SK-N-SH (cell line): ENCODE measurements around the gene MVD. TPM values are rescaled to one million over a fixed set of nuclear protein-coding genes. Genes with fewer than 3 reads are reported as not detected.

Experiments used
- CTCF ChIA-PET: fragments of 300-600, 350-600 bp; formaldehyde crosslinking; extraction: SDS; loops from one replicate; lab custom pipeline; 2021; lab: Yijun Ruan, JAX
- POLR2A ChIA-PET: fragments of 350-600 bp; sonication (Branson Sonifier 250); formaldehyde crosslinking; extraction: SDS; loops from one replicate; lab custom pipeline; 2020; ENCODE audit warnings: antibody characterized with exemption, inconsistent platforms; lab: Yijun Ruan, JAX
- DNase-seq: peaks from one replicate; pipeline ENCODE4 v3.0.0; 2012
- H2AFZ ChIP-seq: fragments of 200-600 bp; sonication (generic); 2 replicates; pipeline ENCODE4 v1.8.1; 2016; ENCODE audit warnings: antibody characterized with exemption, mild to moderate bottlenecking, low read depth
- H3F3A ChIP-seq: fragments of 200-600 bp; sonication (generic); replicated peaks from 2 replicates; pipeline ENCODE3; 2016; ENCODE audit warnings: antibody characterized with exemption, mild to moderate bottlenecking; ENCODE audit not compliant: insufficient read depth
- H3K27ac ChIP-seq, 2 experiments: fragments of 200-500 bp in 1 of 2; fragments of 200-600 bp in 1 of 2; sonication (Bioruptor generic) in 1 of 2; sonication (generic), shearing (Covaris generic) in 1 of 2; 2 replicates each; pipeline versions ENCODE4 v1.5.1 to v1.6.1; 2014 to 2016; ENCODE audit warnings: low read depth in 2 of 2, inconsistent platforms in 1 of 2, low read length in 1 of 2, mild to moderate bottlenecking in 1 of 2, mixed read lengths in 1 of 2
- H3K27me3 ChIP-seq: fragments of 200-600 bp; sonication (generic), shearing (Covaris generic); 2 replicates; pipeline ENCODE4 v1.6.1; 2016; ENCODE audit warnings: mixed run types; ENCODE audit not compliant: insufficient read depth
- H3K36me3 ChIP-seq, 2 experiments: fragments of 200-500 bp in 1 of 2; fragments of 200-600 bp in 1 of 2; sonication (Bioruptor generic) in 1 of 2; sonication (generic) in 1 of 2; replicated peaks in 1 of 2; 2 replicates each; pipeline versions ENCODE3 to v1.5.1; 2014 to 2016; ENCODE audit warnings: low read length in 1 of 2, mild to moderate bottlenecking in 1 of 2; ENCODE audit not compliant: insufficient read depth in 2 of 2, control insufficient read depth in 1 of 2
- H3K4me1 ChIP-seq, 2 experiments: fragments of 200-500 bp in 1 of 2; fragments of 200-600 bp in 1 of 2; sonication (Bioruptor generic) in 1 of 2; sonication (generic), shearing (Covaris generic) in 1 of 2; 2 replicates each; pipeline versions ENCODE4 v1.5.1 to v1.6.1; 2014 to 2016; ENCODE audit warnings: low read depth in 1 of 2, low read length in 1 of 2, mixed run types in 1 of 2; ENCODE audit not compliant: insufficient read depth in 2 of 2, control insufficient read depth in 1 of 2
- H3K4me2 ChIP-seq: fragments of 200-600 bp; sonication (generic), shearing (Covaris generic); 2 replicates; pipeline ENCODE4 v1.6.1; 2017; ENCODE audit warnings: mixed run types
- H3K4me3 ChIP-seq, 2 experiments: fragments of 200-500 bp in 1 of 2; fragments of 200-600 bp in 1 of 2; sonication (Bioruptor generic) in 1 of 2; sonication (generic), shearing (Covaris generic) in 1 of 2; 2 replicates each; pipeline versions ENCODE4 v1.5.1 to v1.8.1; 2014 to 2016; ENCODE audit warnings: low read depth in 2 of 2, inconsistent platforms in 1 of 2, low read length in 1 of 2, mild to moderate bottlenecking in 1 of 2, mixed read lengths in 1 of 2, moderate library complexity in 1 of 2
- H3K79me2 ChIP-seq: fragments of 200-600 bp; sonication (generic); 2 replicates; pipeline ENCODE4 v1.8.1; 2017; ENCODE audit warnings: mild to moderate bottlenecking; ENCODE audit not compliant: insufficient read depth
- H3K9ac ChIP-seq: fragments of 200-600 bp; sonication (generic); 2 replicates; pipeline ENCODE4 v1.6.1; 2017; ENCODE audit warnings: mixed run types
- H3K9me2 ChIP-seq: fragments of 200-600 bp; sonication (generic); 2 replicates; pipeline ENCODE4 v1.6.1; 2017; ENCODE audit warnings: mixed run types
- H3K9me3 ChIP-seq: fragments of 200-600 bp; sonication (generic); 2 replicates; pipeline ENCODE4 v1.6.1; 2017; ENCODE audit warnings: mixed run types, mild to moderate bottlenecking, moderate library complexity
- H4K20me1 ChIP-seq: fragments of 200-600 bp; sonication (generic); 2 replicates; pipeline ENCODE4 v1.6.1; 2017; ENCODE audit warnings: mild to moderate bottlenecking, mixed run types; ENCODE audit not compliant: insufficient read depth
- CHD2 ChIP-seq: fragments of 150-350 bp; IDR thresholded peaks from 2 replicates; pipeline ENCODE4 v1.6.1; 2018; ENCODE audit warnings: low read length; ENCODE audit not compliant: partially characterized antibody
- CTCF ChIP-seq: fragments of 200-600 bp; sonication (generic); IDR thresholded peaks from 2 replicates; pipeline ENCODE4 v1.6.1; 2017; ENCODE audit warnings: antibody characterized with exemption, mild to moderate bottlenecking, moderate library complexity
- EP300 ChIP-seq, 2 experiments: IDR thresholded peaks; 2 replicates each; pipeline versions ENCODE4 v1.4.0 to v1.6.1; 2012; ENCODE audit warnings: borderline replicate concordance in 1 of 2, low read depth in 1 of 2, low read length in 1 of 2
- EZH2phosphoT487 ChIP-seq: fragments of 200-600 bp; sonication (generic); IDR thresholded peaks from 2 replicates; pipeline ENCODE4 v1.6.1; 2017; ENCODE audit warnings: low read depth, mixed run types, mild to moderate bottlenecking, antibody characterized with exemption, moderate library complexity, borderline replicate concordance
- GATA2 ChIP-seq: sonication (generic); formaldehyde crosslinking; IDR thresholded peaks from 2 replicates; pipeline ENCODE4 v1.5.0; 2020; ENCODE audit warnings: mild to moderate bottlenecking, missing genetic modification reagents
- MXI1 ChIP-seq: IDR thresholded peaks from 2 replicates; pipeline ENCODE4 v1.6.1; 2012; ENCODE audit warnings: mild to moderate bottlenecking, low read depth, low read length, improper control_type of control experiment
- NFIC ChIP-seq: IDR thresholded peaks from 2 replicates; pipeline ENCODE4 v1.4.0; 2012; ENCODE audit warnings: borderline replicate concordance
- NRF1 ChIP-seq: IDR thresholded peaks from 2 replicates; pipeline ENCODE4 v1.6.1; 2012; ENCODE audit warnings: low read depth, mild to moderate bottlenecking, low read length
- POLR2AphosphoS5 ChIP-seq: IDR thresholded peaks from 2 replicates; pipeline ENCODE4 v1.6.1; 2012; ENCODE audit warnings: low read depth, low read length
- SIN3A ChIP-seq: IDR thresholded peaks from 2 replicates; pipeline ENCODE4 v1.6.1; 2012; ENCODE audit warnings: low read depth, mild to moderate bottlenecking, low read length, moderate library complexity, borderline replicate concordance
- SMC3 ChIP-seq: IDR thresholded peaks from 2 replicates; pipeline ENCODE4 v1.6.1; 2012; ENCODE audit warnings: low read depth, low read length, improper control_type of control experiment
- USF2 ChIP-seq: fragments of 150-350 bp; IDR thresholded peaks from 2 replicates; pipeline ENCODE4 v1.6.1; 2017; ENCODE audit warnings: antibody characterized with exemption, low read length, low read depth, borderline replicate concordance
- ZBTB33 ChIP-seq: IDR thresholded peaks from 2 replicates; pipeline ENCODE4 v1.4.0; 2012; ENCODE audit warnings: low read depth, borderline replicate concordance
- WGBS: methylation state at CpG from one replicate; pipeline ENCODE4 v1.1.6; 2017; ENCODE audit warnings: low lambda C conversion rate; 5-methylcytosine and 5-hydroxymethylcytosine counted together
- polyA plus RNA-seq, 3 experiments: library from polyadenylated mRNA; depleted of rRNA; stranded (reverse); fragments of >200 nt; gene quantifications; 2 replicates each; pipeline ENCODE4 v1.2.3, GENCODE V29; 2012

Gene MVD
- polyA plus RNA-seq, 1 of the 3 experiments (the other 2 are of a cell fraction) = 15.7 TPM

- no peak for DNase-seq
- H3K27ac ChIP-seq = no peak overlapping the region
- no peaks in the 10 kb centered on the region for H3K79me2 ChIP-seq
- no peaks in the 10 kb centered on the region for H3K9me2 ChIP-seq
- POLR2A ChIA-PET = no interaction called here
- no peak overlapping the region for H3K4me2 ChIP-seq
- peaks cover 2% of the 10 kb centered on the region for H3F3A ChIP-seq
- H3K27me3 ChIP-seq = peaks cover 20% of the 10 kb centered on the region; the same call in 1 of the 2 replicates
- no peak overlapping the region for H3K9ac ChIP-seq
- peaks cover 0 to 6% of the 10 kb centered on the region in 2 experiments; a peak in 1 of 4 replicates for H3K4me1 ChIP-seq
- TF ChIP-seq USF2 (no peak), MXI1 (no peak), POLR2AphosphoS5 (no peak), NRF1 (no peak), EP300 (IDR thresholded peaks at IDR 0.05; ENCODE audit: borderline replicate concordance in 1 of 2, low read depth in 1 of 2, low read length in 1 of 2) (no peak), GATA2 (no peak), SMC3 (no peak), CHD2 (no peak), CTCF (no peak), EZH2phosphoT487 (no peak), SIN3A (no peak), NFIC (no peak), ZBTB33 (no peak)
- no peaks in the 10 kb centered on the region for H3K9me3 ChIP-seq
- no peaks in the 10 kb centered on the region for H4K20me1 ChIP-seq
- H2AFZ ChIP-seq = no peak overlapping the region
- WGBS = 93% methylated on average over 10 of the region's 23 CpGs
- CTCF ChIA-PET = interaction anchor here (0.8 to 1.2 kb wide), 2 partner anchors 10 to 13 kb away, joined by 3 read pairs; no protein-coding TSS in a partner anchor
- H3K36me3 ChIP-seq = peaks cover 2 to 17% of the 10 kb centered on the region in 2 experiments
- no peak overlapping the region for H3K4me3 ChIP-seq
Observed at GRCh38 chr16:88636488-88637265, 26.2 kb downstream of the MVD start.
